Endothelial cell of umbilical vein (primary cell): ENCODE measurements around the gene FOXRED1. TPM values are rescaled to one million over a fixed set of nuclear protein-coding genes. Genes with fewer than 3 reads are reported as not detected.

ENCODE experiments used
- Bru-seq: library from RNA; stranded (reverse); fragments of 400-500 nt; gene quantifications from one replicate; lab custom pipeline; 2021; lab: Mats Ljungman, UMichigan
- BruChase-seq, 2 experiments: library from RNA; stranded (reverse); fragments of 400-500 nt; gene quantifications; one replicate each; lab custom pipeline; 2021; lab: Mats Ljungman, UMichigan
- BruUV-seq: library from RNA; stranded (reverse); fragments of 400-500 nt; replicated peaks from 2 replicates; lab custom pipeline; 2021; lab: Mats Ljungman, UMichigan
- CTCF ChIA-PET: fragments of 300-600, 350-600 bp; sonication (Branson Sonifier 250); formaldehyde crosslinking; loops from one replicate; lab custom pipeline; 2021; ENCODE audit warnings: antibody characterized with exemption, inconsistent platforms; lab: Charles Lee
- POLR2A ChIA-PET: fragments of 300-600, 350-600 bp; sonication (Branson Sonifier 250); formaldehyde crosslinking; loops from one replicate; lab custom pipeline; 2021; ENCODE audit warnings: antibody characterized with exemption, inconsistent platforms; lab: Charles Lee
- DNase-seq: peaks from one replicate; pipeline ENCODE4 v3.0.0-alpha.2; 2011; ENCODE audit warnings: low read depth, low spot score
- FAIRE-seq: peaks from 2 replicates; lab custom pipeline; 2011; peaks lifted over from hg19 to GRCh38; lab: Jason Lieb, UNC
- H2AFZ ChIP-seq: 2 replicates; pipeline ENCODE4 v1.6.0; 2012; ENCODE audit warnings: low read depth, low read length, control low read depth, inconsistent platforms
- H3K27ac ChIP-seq: 2 replicates; pipeline ENCODE4 v1.5.1; 2011; ENCODE audit warnings: low read depth, mild to moderate bottlenecking, control low read depth, low read length, moderate library complexity; ENCODE audit not compliant: insufficient read depth
- H3K27me3 ChIP-seq, 2 experiments: 2 replicates each; pipeline versions ENCODE4 v1.6.0 to v1.6.1; 2011; ENCODE audit warnings: low read length in 2 of 2, mixed read lengths in 1 of 2; ENCODE audit not compliant: control insufficient read depth in 2 of 2, insufficient read depth in 2 of 2
- H3K36me3 ChIP-seq, 2 experiments: 2 replicates in 1 of 2; 3 replicates in 1 of 2; pipeline ENCODE4 v1.5.1; 2011; ENCODE audit warnings: low read length in 2 of 2, mild to moderate bottlenecking in 1 of 2, moderate library complexity in 1 of 2; ENCODE audit not compliant: control insufficient read depth in 2 of 2, insufficient read depth in 2 of 2; ENCODE audit errors: extremely low read depth in 1 of 2
- H3K4me1 ChIP-seq: 3 replicates; pipeline ENCODE4 v1.5.1; 2011; ENCODE audit warnings: mild to moderate bottlenecking, low read length; ENCODE audit not compliant: control insufficient read depth, insufficient read depth; ENCODE audit errors: extremely low read depth
- H3K4me2 ChIP-seq: 2 replicates; pipeline ENCODE4 v1.6.1; 2011; ENCODE audit warnings: low read length, control low read depth, mixed read lengths; ENCODE audit not compliant: insufficient read depth
- H3K4me3 ChIP-seq, 3 experiments: fragments of 200-600 bp in 1 of 3; sonication (generic), shearing (Covaris generic) in 1 of 3; replicated peaks in 1 of 3; 2 replicates each; pipeline ENCODE4 v1.5.1; 2011 to 2016; ENCODE audit warnings: control low read depth in 3 of 3, low read length in 3 of 3, mild to moderate bottlenecking in 2 of 3, inconsistent platforms in 1 of 3, low read depth in 1 of 3, moderate library complexity in 1 of 3; ENCODE audit not compliant: insufficient read depth in 1 of 3
- H3K79me2 ChIP-seq: 2 replicates; pipeline ENCODE4 v1.6.0; 2012; ENCODE audit warnings: low read length, inconsistent platforms; ENCODE audit not compliant: control insufficient read depth, insufficient read depth
- H3K9ac ChIP-seq: replicated peaks from 2 replicates; pipeline ENCODE3; 2011; ENCODE audit warnings: low read length, control low read depth; ENCODE audit not compliant: insufficient read depth; ENCODE audit errors: extremely low read depth
- H3K9me1 ChIP-seq: replicated peaks from 3 replicates; pipeline ENCODE4 v1.6.0; 2011; ENCODE audit warnings: mild to moderate bottlenecking, low read length; ENCODE audit not compliant: control insufficient read depth, insufficient read depth; ENCODE audit errors: extremely low read depth
- H3K9me3 ChIP-seq: replicated peaks from 2 replicates; pipeline ENCODE4 v1.5.1; 2012; ENCODE audit warnings: low read length, inconsistent platforms; ENCODE audit not compliant: control insufficient read depth, insufficient read depth
- H4K20me1 ChIP-seq: replicated peaks from 2 replicates; pipeline ENCODE3; 2011; ENCODE audit warnings: mild to moderate bottlenecking, low read length; ENCODE audit not compliant: control insufficient read depth, insufficient read depth; ENCODE audit errors: extremely low read depth
- JUN ChIP-seq: IDR thresholded peaks from 2 replicates; pipeline ENCODE4 v1.6.1; 2011; ENCODE audit warnings: borderline replicate concordance, low read depth; ENCODE audit not compliant: insufficient read length, insufficient read depth
- MAX ChIP-seq: IDR thresholded peaks from 2 replicates; pipeline ENCODE4 v1.6.1; 2011; ENCODE audit not compliant: insufficient read depth, insufficient read length
- MYC ChIP-seq: IDR thresholded peaks from one replicate; pipeline ENCODE4 v1.6.1; 2011; ENCODE audit warnings: mild to moderate bottlenecking, low read depth, low read length
- POLR2A ChIP-seq: IDR thresholded peaks from 2 replicates; pipeline ENCODE4 v1.6.1; 2012; ENCODE audit warnings: low read depth, mild to moderate bottlenecking, control low read depth, low read length
- POLR2AphosphoS5 ChIP-seq: IDR thresholded peaks from 2 replicates; pipeline ENCODE4 v1.6.1; 2012; ENCODE audit warnings: low read depth, mild to moderate bottlenecking, control low read depth, low read length, moderate library complexity; ENCODE audit not compliant: insufficient read depth
- dilution Hi-C: fragments of 300-500 bp; cut with MboI; formaldehyde crosslinking; loops from one replicate; pipeline ENCODE4 v1.15.0; 2019; ENCODE audit warnings: low sequenced_read_pairs; ENCODE audit not compliant: extremely low pct_ligation_motif_present
- intact Hi-C: fragments of 100-400 bp; cut with micrococcal nuclease; formaldehyde crosslinking; loops from one replicate; pipeline ENCODE4 v1.10.0; 2022
- long read RNA-seq: library from polyadenylated mRNA; stranded (forward); transcript quantifications from one replicate; pipeline ENCODE4 v2.0.0, GENCODE V29; 2021
- polyA minus RNA-seq, 3 experiments: library from RNA; depleted of rRNA, polyadenylated mRNA; stranded (reverse); fragments of >200 nt; gene quantifications; 1 replicate in 1 of 3; 2 replicates in 2 of 3; pipeline ENCODE4 v1.2.3, GENCODE V29; 2011
- polyA plus RNA-seq, 4 experiments: library from polyadenylated mRNA; depleted of rRNA in 3 of 4; stranded (reverse) in 3 of 4; unstranded in 1 of 4; fragments of >200 nt; gene quantifications; 2 replicates each; pipeline versions ENCODE4 v1.2.1 to v1.2.3, GENCODE V29; 2011 to 2012; ENCODE audit warnings: missing spikeins in 1 of 4
- total RNA-seq: library from RNA; stranded (reverse); gene quantifications from 2 replicates; pipeline ENCODE4 v1.2.3, GENCODE V29; 2021
- TF ChIP-seq, protein P1 (sequence below), 2 donors: IDR thresholded peaks; 1 replicate in 1 of 2; 2 replicates in 1 of 2; pipeline ENCODE4 v1.5.1; 2011; ENCODE audit warnings: low read length in 2 of 2, mild to moderate bottlenecking in 2 of 2, moderate library complexity in 2 of 2, control low read depth in 1 of 2, inconsistent platforms in 1 of 2, low read depth in 1 of 2; ENCODE audit not compliant: insufficient read depth in 1 of 2; ENCODE audit errors: extremely low read depth in 1 of 2

Gene FOXRED1
- 31.0 and 33.5 TPM in 2 replicates for total RNA-seq
- polyA plus RNA-seq: 32.4 and 33.4 TPM in 2 replicates
- polyA plus RNA-seq (2011; cell fraction: cytosol; rRNA removed): 20.6 and 20.8 TPM in 2 replicates
- polyA plus RNA-seq (2011; cell fraction: nucleus; rRNA removed): 49.7 and 51.3 TPM in 2 replicates
- polyA plus RNA-seq (2012): 17.4 and 18.1 TPM in 2 replicates
- polyA minus RNA-seq: 21.5 and 29.3 TPM in 2 replicates
- 16.2 TPM for polyA minus RNA-seq (2011; cell fraction: cytosol; rRNA and poly(A)+ RNA removed)
- polyA minus RNA-seq (2011; cell fraction: nucleus; rRNA and poly(A)+ RNA removed): 18.3 and 19.4 TPM in 2 replicates
- percentile 60 among the genes with signal in this experiment for Bru-seq, nascent RNA
- BruChase-seq, experiment 1, labeled RNA remaining after a 6-hour chase: percentile 88 among the genes with signal in this experiment
- BruChase-seq, experiment 2, labeled RNA remaining after a 2-hour chase: percentile 71 among the genes with signal in this experiment
- long read RNA-seq, transcript FOXRED1-201 (11 exons, 1,970 nt): major isoform, 48 of 141 reads
- long read RNA-seq, partial matches to known transcripts: 3 of 141 reads
- long read RNA-seq, other reads (novel, unspliced or antisense): 88 of 141 reads

DNA sequence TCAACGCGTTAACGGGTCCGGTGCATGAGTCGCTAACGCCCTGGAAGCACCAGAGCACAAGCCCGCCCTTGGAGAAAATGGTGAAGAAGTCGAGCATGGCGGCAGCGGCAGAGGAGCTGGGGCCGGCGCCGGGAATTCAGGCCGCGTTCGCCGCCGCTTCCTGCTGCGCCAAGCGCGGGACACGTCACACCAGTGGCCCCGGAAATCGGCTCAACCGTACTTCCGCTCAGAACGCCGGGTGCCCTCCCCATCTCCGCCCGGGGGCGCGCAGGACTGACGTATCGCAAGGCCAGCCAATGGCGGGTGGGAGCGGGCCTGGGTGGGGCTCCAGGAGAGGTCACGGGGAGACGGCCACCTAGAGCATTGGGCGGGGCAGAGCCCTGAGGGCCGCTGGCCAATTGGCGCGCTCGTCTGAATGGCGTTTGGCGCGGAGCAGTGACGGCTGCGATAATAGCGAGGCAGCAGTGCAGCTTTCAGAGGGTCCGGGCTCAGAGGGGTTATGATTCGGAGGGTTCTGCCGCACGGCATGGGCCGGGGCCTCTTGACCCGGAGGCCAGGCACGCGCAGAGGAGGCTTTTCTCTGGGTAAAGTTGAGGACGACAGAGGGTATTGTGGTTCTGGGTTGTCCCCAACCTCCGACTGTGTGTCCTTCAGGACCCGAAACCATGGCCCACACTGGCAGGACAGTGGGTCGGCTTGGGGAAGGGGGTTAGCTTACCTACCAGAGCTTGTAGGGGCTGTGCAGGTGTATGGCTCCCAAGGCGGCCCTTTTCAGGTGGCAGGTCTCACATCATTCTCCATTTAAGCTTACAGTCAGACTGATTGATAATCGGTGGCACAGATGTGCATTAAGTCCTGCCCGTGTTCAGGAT lies at the start of gene FOXRED1, which contains the start of gene SRPRA:
Gene FOXRED1 (plus strand): TSS at position 447 of the 872 bp plus-strand sequence. CDS start 53 bp downstream, at position 500.
Gene SRPRA (minus strand): TSS at position 188 of the 872 bp plus-strand sequence. CDS start 91 bp downstream, at position 97.
- Histone ChIP-seq H3K36me3 (peaks cover 29 to 31% of the 10 kb centered on the region in 2 experiments), H4K20me1 (no peaks in the 10 kb centered on the region), H3K4me3 (peak within 1 kb of the TSS; percentile 81 to 92 (median 87)), H3K27me3 (no peaks in the 10 kb centered on the region), H3K4me1 (peaks cover 12% of the 10 kb centered on the region), H3K9me1 (no peaks in the 10 kb centered on the region), H3K9ac (peak within 1 kb of the TSS; percentile 91), H3K4me2 (peak within 1 kb of the TSS; percentile 95), H3K9me3 (no peaks in the 10 kb centered on the region), H3K27ac (peak within 1 kb of the TSS; percentile 82), H2AFZ (peak within 1 kb of the TSS; percentile 68), H3K79me2 (peaks cover 22% of the 10 kb centered on the region)
- ChIA-PET CTCF (interaction anchor here (0.7 to 1.4 kb wide), 3 partner anchors 37 to 212 kb away, joined by 3 to 4 read pairs (median 4); no protein-coding TSS in a partner anchor), POLR2A (interaction anchor here (0.6 to 0.9 kb wide), 2 partner anchors 35 to 702 kb away, joined by 4 read pairs; partner anchors contain the start of gene DCPS)
- intact Hi-C loops (loop anchor here (1.0 to 10.0 kb wide), 5 partner anchors 13 to 344 kb away; partner anchors contain the start of genes CDON, DCPS, FAM118B and RPUSD4), dilution Hi-C loops (no loop called here)
- peak; percentile 99 for DNase-seq
- TF ChIP-seq POLR2A (peak; percentile 92), MAX (peak; percentile 3), JUN (no peak), MYC (peak; percentile 0), POLR2AphosphoS5 (peak; percentile 99)
- TF ChIP-seq, protein P1, sequence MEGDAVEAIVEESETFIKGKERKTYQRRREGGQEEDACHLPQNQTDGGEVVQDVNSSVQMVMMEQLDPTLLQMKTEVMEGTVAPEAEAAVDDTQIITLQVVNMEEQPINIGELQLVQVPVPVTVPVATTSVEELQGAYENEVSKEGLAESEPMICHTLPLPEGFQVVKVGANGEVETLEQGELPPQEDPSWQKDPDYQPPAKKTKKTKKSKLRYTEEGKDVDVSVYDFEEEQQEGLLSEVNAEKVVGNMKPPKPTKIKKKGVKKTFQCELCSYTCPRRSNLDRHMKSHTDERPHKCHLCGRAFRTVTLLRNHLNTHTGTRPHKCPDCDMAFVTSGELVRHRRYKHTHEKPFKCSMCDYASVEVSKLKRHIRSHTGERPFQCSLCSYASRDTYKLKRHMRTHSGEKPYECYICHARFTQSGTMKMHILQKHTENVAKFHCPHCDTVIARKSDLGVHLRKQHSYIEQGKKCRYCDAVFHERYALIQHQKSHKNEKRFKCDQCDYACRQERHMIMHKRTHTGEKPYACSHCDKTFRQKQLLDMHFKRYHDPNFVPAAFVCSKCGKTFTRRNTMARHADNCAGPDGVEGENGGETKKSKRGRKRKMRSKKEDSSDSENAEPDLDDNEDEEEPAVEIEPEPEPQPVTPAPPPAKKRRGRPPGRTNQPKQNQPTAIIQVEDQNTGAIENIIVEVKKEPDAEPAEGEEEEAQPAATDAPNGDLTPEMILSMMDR (IDR thresholded peaks at IDR 0.05; ENCODE audit: extremely low read depth in 1 of 2, insufficient read depth in 1 of 2, low read depth in 1 of 2, low read length in 2 of 2): no peak
- BruUV-seq: TSS peak; percentile 83
- peak; percentile 99 for FAIRE-seq
